GM12878 (cell line): Measurements from ENCODE around the gene VPS18. TPM values are rescaled to one million over a fixed set of nuclear protein-coding genes. Genes with fewer than 3 reads are reported as not detected.

Source experiments
- ATF3 ChIP-seq: IDR thresholded peaks from 2 replicates; pipeline ENCODE4 v1.6.1; 2011; ENCODE audit warnings: low read depth, mild to moderate bottlenecking, low read length, moderate library complexity, borderline replicate concordance; ENCODE audit errors: extremely low read depth
- BACH1 ChIP-seq: fragments of 450-650 bp; IDR thresholded peaks from 2 replicates; pipeline ENCODE4 v1.6.1; 2017; ENCODE audit warnings: mild to moderate bottlenecking, borderline replicate concordance
- CREB1 ChIP-seq: IDR thresholded peaks from 2 replicates; pipeline ENCODE4 v1.6.1; 2012; ENCODE audit warnings: low read depth, mild to moderate bottlenecking, inconsistent platforms
- HCFC1 ChIP-seq: fragments of 150-350 bp; IDR thresholded peaks from 2 replicates; pipeline ENCODE4 v1.6.1; 2014; ENCODE audit warnings: low read length
- HDAC2 ChIP-seq: fragments of 200-600 bp; sonication (generic); IDR thresholded peaks from 2 replicates; pipeline ENCODE4 v1.6.1; 2017
- HDAC6 ChIP-seq: fragments of 200-600 bp; sonication (generic); IDR thresholded peaks from one replicate; pipeline ENCODE4 v1.8.0; 2017; ENCODE audit warnings: antibody characterized with exemption; ENCODE audit not compliant: unreplicated experiment
- NFIC ChIP-seq: IDR thresholded peaks from 2 replicates; pipeline ENCODE4 v1.6.1; 2012; ENCODE audit warnings: low read depth, mild to moderate bottlenecking, inconsistent platforms, low read length, moderate library complexity
- NR2C1 ChIP-seq: fragments of 450-650 bp; IDR thresholded peaks from 2 replicates; pipeline ENCODE4 v1.6.1; 2017; ENCODE audit warnings: antibody characterized with exemption, mild to moderate bottlenecking, moderate library complexity
- POLR2A ChIP-seq: IDR thresholded peaks from 2 replicates; pipeline ENCODE4 v1.6.1; 2011; ENCODE audit warnings: low read depth, mild to moderate bottlenecking, low read length
- POLR2AphosphoS2 ChIP-seq: IDR thresholded peaks from 2 replicates; pipeline ENCODE4 v1.6.1; 2011; ENCODE audit warnings: low read depth, mild to moderate bottlenecking, low read length, improper control_type of control experiment, moderate library complexity
- RBBP5 ChIP-seq: fragments of 200-600 bp; sonication (generic); conservative IDR thresholded peaks from 2 replicates; pipeline ENCODE4 v1.6.1; 2016
- polyA plus RNA-seq, 11 experiments: library from polyadenylated mRNA; depleted of rRNA in 4 of 11; unstranded in 6 of 11; stranded (reverse) in 5 of 11; fragments of >200 nt; fragmentation: Nextera tagmentation in 4 of 11; fragmentation: Illumina TruSeq in 1 of 11; extraction: Ambion mirVana in 4 of 11; extraction: Trizol in 1 of 11; gene quantifications; 1 replicate in 1 of 11; 2 replicates in 10 of 11; pipeline versions ENCODE4 v1.2.1 to v1.2.3, GENCODE V29; 2011 to 2016; ENCODE audit warnings: inconsistent platforms in 2 of 11, missing spikeins in 2 of 11, low read depth in 1 of 11
- total RNA-seq, 4 experiments: library from RNA; depleted of rRNA in 3 of 4; stranded (reverse); fragments of >200 nt in 3 of 4; fragmentation: Illumina TruSeq in 1 of 4; extraction: Trizol in 1 of 4; gene quantifications; 2 replicates each; pipeline versions ENCODE4 v1.2.1 to v1.2.3, GENCODE V29; 2013 to 2021
- TF ChIP-seq, protein P1 (sequence below): fragments of 450-650 bp; IDR thresholded peaks from 2 replicates; pipeline ENCODE4 v1.6.1; 2016; ENCODE audit warnings: mild to moderate bottlenecking
- TF ChIP-seq, protein P2 (sequence below): fragments of 450-650 bp; formaldehyde crosslinking; IDR thresholded peaks from 2 replicates; pipeline ENCODE4 v1.4.0; 2022; ENCODE audit warnings: mild to moderate bottlenecking, moderate library complexity
- TF ChIP-seq, protein P3 (sequence below): IDR thresholded peaks from 2 replicates; pipeline ENCODE4 v1.6.1; 2012; ENCODE audit warnings: mild to moderate bottlenecking, low read depth, low read length

Gene VPS18
- total and polyA plus RNA-seq, 10 of the 15 experiments (the other 5 are each of a cell fraction or from before 2014, with no cell fraction given) = 0.71 to 20.4 (median 10.6) TPM

GRCh38 chr15:40855706-40856234, 38.5 kb upstream of the VPS18 start (continued):
- TF ChIP-seq NR2C1 = no peak
- no peak for TF ChIP-seq RBBP5
- TF ChIP-seq, protein P1, sequence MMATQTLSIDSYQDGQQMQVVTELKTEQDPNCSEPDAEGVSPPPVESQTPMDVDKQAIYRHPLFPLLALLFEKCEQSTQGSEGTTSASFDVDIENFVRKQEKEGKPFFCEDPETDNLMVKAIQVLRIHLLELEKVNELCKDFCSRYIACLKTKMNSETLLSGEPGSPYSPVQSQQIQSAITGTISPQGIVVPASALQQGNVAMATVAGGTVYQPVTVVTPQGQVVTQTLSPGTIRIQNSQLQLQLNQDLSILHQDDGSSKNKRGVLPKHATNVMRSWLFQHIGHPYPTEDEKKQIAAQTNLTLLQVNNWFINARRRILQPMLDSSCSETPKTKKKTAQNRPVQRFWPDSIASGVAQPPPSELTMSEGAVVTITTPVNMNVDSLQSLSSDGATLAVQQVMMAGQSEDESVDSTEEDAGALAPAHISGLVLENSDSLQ = no peak
- TF ChIP-seq, protein P2, sequence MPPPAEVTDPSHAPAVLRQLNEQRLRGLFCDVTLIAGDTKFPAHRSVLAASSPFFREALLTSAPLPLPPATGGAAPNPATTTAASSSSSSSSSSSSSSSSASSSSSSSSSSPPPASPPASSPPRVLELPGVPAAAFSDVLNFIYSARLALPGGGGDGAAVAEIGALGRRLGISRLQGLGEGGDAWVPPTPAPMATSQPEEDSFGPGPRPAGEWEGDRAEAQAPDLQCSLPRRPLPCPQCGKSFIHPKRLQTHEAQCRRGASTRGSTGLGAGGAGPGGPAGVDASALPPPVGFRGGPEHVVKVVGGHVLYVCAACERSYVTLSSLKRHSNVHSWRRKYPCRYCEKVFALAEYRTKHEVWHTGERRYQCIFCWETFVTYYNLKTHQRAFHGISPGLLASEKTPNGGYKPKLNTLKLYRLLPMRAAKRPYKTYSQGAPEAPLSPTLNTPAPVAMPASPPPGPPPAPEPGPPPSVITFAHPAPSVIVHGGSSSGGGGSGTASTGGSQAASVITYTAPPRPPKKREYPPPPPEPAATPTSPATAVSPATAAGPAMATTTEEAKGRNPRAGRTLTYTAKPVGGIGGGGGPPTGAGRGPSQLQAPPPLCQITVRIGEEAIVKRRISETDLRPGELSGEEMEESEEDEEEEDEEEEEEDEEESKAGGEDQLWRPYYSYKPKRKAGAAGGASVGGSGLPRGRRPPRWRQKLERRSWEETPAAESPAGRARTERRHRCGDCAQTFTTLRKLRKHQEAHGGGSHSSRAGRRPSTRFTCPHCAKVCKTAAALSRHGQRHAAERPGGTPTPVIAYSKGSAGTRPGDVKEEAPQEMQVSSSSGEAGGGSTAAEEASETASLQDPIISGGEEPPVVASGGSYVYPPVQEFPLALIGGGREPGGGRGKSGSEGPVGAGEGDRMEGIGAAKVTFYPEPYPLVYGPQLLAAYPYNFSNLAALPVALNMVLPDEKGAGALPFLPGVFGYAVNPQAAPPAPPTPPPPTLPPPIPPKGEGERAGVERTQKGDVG (CRISPR knock-in tag) = no peak
- no peak for TF ChIP-seq ATF3
- TF ChIP-seq HCFC1 = no peak
- TF ChIP-seq, protein P3, sequence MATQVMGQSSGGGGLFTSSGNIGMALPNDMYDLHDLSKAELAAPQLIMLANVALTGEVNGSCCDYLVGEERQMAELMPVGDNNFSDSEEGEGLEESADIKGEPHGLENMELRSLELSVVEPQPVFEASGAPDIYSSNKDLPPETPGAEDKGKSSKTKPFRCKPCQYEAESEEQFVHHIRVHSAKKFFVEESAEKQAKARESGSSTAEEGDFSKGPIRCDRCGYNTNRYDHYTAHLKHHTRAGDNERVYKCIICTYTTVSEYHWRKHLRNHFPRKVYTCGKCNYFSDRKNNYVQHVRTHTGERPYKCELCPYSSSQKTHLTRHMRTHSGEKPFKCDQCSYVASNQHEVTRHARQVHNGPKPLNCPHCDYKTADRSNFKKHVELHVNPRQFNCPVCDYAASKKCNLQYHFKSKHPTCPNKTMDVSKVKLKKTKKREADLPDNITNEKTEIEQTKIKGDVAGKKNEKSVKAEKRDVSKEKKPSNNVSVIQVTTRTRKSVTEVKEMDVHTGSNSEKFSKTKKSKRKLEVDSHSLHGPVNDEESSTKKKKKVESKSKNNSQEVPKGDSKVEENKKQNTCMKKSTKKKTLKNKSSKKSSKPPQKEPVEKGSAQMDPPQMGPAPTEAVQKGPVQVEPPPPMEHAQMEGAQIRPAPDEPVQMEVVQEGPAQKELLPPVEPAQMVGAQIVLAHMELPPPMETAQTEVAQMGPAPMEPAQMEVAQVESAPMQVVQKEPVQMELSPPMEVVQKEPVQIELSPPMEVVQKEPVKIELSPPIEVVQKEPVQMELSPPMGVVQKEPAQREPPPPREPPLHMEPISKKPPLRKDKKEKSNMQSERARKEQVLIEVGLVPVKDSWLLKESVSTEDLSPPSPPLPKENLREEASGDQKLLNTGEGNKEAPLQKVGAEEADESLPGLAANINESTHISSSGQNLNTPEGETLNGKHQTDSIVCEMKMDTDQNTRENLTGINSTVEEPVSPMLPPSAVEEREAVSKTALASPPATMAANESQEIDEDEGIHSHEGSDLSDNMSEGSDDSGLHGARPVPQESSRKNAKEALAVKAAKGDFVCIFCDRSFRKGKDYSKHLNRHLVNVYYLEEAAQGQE = no peak
- TF ChIP-seq POLR2AphosphoS2 = no peak
- TF ChIP-seq POLR2A = no peak
- TF ChIP-seq NFIC = no peak
- no peak for TF ChIP-seq BACH1
- TF ChIP-seq HDAC2 = no peak
- TF ChIP-seq CREB1 = no peak
- TF ChIP-seq HDAC6 = no peak
